Subcutaneous preadipocyte (primary cell): Measurements from ENCODE around the gene HSPA4L. TPM values are rescaled to one million over a fixed set of nuclear protein-coding genes. Genes with fewer than 3 reads are reported as not detected.

Experiments
- total RNA-seq: library from RNA; depleted of rRNA; stranded (reverse); fragments of >200 nt; gene quantifications from 2 replicates; pipeline ENCODE4 v1.2.3, GENCODE V29; 2012

HSPA4L gene
- total RNA-seq: 4.8 and 6.1 TPM in 2 replicates

DNA sequence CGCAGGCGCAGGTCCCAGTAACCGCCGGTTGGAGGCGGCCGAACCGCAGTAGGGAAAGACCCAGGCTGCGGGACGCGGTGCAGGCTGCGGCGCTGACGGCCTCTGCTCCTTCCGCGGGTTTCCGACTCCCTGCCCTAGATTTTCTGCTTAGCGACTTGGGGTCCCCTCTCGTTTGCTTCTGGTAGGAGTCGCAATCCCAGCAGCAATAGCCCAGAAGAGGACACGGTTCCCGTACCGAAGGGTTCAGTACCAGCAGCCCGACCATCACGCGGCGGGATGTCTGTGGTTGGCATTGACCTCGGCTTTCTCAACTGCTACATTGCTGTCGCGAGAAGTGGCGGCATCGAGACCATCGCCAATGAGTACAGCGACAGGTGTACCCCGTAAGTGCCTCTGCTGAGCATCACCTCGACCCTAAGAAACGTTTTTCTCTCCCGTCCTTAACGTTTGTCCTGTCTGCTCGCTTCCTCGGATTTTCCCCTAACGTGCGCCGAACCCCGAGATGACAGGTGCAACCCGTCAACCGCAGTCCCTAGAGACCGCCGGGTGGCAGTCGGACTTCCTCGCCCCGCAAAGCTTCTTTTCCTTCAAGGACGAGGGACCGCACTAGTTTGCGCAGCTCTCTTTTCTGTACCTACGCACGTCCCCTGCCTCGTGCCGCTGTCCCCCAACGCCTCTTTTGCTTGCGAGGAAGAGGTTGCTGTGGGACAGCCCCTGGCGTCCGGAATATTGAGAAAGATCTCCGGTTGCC lies at the start of gene HSPA4L:
Gene HSPA4L (plus strand): TSS at position 48 of the 751 bp plus-strand sequence. CDS start 229 bp downstream, at position 277.

DNA sequence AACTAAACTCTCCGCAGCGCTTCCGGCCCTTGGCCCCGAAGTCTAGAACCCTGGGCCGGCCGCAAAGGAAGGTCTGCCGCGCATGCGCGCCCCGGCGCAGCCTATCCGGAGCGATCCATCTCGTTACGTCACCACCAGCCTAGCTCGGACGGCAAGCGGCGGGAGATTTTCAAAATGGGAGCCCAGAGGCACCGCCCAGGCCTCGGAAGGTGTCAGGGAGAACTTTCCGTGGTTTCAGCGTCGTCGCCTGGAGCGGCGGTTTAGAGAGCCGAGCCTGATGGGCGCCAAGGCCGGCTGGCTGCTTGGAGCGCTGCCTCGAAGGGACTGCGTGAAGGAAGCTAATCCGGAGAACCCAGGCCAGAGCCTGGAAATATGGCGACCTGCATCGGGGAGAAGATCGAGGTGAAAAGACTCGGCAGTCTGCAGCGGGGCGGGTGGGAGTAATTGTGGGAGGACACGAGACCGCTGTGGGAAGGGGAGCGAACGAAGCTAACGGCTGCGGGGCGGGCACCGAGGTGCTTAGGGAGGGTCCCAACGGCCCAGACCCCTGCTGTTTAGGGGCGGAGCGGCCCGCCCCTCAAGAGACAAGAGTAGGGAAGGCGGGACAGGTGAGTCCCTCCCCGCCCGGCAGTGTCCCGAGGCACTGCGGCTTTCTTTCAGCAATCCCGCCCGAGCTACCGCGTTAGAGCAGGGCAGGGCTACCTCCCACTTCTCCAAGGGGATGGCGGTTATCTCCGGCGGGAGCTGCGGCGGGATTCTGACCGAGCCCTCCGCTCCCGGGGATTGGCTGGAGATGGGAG lies 98.8 kb downstream of the HSPA4L start, which contains the start of gene PLK4:
Gene PLK4 (plus strand): TSS at position 131 of the 800 bp plus-strand sequence. CDS start 242 bp downstream, at position 373.

Other genes with a start within 250 kb of the HSPA4L start
- 3.3 and 4.3 TPM in 2 replicates for gene INTU, start 149.4 kb upstream of the HSPA4L start, total RNA-seq
- not detected in 2 replicates for gene SLC25A31, start 51.9 kb upstream of the HSPA4L start, total RNA-seq
- gene PLK4, start 98.6 kb downstream of the HSPA4L start, total RNA-seq: 9.6 and 16.2 TPM in 2 replicates
- gene MFSD8, start 182.9 kb downstream of the HSPA4L start, total RNA-seq: 12.9 and 21.7 TPM in 2 replicates
- 5.9 and 7.6 TPM in 2 replicates for gene ABHD18, start 183.1 kb downstream of the HSPA4L start, total RNA-seq